GM18858 (cell line): ENCODE measurements around the gene DGKI.

Experiments used
- ATAC-seq: cut with Tn5 transposase; IDR thresholded peaks from one replicate; pipeline ENCODE4 v1.9.1; 2021; ENCODE audit not compliant: unreplicated experiment

Gene DGKI

DNA sequence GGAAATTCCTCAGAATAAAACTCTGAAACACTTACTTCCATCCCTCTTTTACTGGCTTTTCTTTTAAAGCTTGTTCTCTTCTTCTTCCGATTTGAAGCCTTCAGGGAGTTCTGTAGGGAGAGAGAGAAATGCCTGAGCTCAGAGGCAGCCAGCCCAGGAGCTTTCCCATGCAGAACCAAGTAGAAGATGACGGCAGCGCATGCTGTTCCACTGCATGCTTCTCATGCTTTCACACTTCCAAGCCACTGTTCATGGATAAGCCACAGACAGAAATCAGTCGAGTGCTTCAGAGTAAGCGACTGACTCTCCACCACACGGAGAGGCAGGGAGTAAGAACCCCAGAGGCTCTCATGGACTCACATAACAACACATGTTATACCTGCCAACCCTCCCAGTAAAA is 237.3 kb downstream of the DGKI start:
- ATAC-seq: no peak

DNA sequence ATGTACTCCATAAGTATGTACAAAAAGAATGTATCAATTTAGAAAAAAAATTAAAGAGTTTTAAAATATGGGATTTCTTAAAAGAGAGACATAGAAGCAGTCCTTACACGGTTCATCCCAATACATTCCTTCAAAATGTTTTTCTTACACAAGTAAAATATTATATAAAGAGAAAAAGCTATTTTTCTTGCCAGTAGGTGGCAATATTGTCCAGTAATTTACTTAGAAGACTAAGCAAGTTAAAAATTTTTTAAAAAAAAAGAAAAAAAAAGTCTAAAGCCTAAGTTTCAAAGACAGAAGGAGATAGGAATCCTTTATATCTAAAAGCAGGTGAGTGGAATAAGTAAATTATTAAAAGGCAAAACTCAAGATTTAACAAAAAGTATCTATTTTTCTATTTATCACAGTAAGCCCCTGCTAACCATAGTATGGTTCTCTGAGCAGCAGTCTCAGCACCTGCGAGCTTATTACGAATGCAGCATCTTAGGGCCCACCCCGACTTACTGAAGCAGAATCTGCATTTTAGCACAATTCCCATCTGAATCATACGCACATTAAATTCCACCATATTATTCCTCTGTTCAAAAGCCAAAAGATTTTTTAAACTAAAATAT is 240.6 kb downstream of the DGKI start:
- no peak for ATAC-seq

DNA sequence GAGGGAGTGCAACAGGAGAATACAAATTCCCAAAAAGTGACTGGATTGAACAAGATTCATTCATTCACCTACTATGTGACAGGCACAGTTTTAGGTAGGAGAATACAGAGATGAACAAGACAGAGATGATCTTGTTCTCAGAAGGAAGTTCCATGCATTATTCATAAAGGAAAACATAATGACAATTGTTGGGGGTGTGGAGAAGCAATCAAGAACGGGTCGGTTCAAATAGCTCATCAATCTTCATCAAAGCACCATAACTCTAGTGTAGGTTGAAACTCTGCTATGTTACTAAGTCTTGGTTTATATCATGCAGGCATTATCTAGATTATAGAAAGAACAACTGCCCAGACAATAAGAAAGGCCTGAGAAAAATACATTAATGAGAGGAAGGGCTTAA is 243.7 kb downstream of the DGKI start:
- no peak for ATAC-seq

DNA sequence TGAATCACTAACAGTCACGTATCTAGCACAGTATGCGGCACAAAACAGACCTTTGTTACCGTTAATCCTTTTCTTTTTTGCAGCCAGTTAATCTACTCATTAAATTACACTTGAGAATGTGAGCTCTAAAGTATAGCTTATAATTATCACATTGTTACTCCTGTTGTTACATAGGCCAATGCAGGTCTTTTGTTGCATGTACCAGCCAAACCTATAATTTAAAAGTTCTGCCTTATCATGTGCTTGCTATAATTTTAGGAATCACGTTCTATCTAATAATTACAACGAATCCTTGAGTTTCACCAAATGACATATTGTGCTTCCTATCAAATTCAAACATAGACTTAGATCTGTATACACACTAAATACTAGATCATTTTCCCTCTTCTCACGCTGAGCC is 245.1 kb downstream of the DGKI start:
- ATAC-seq: no peak

DNA sequence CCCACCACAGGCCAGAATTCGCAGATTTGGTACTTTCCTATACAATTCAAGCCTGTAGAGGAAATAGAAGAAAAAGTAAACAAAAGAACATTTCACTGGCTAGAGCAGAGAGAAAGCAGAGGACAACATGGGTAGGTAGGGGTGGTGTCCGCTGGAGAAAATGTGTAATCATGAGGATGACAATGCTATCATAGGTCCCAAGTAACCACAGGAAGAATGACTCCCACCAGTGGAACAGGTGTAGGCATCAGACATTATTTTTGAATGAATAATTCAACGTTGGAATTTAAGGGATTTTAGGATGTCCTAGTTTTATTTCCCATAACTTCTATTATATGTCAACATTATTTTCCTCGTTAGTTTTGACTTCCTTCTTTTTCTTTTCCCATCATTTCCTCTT is 248.9 kb downstream of the DGKI start:
- ATAC-seq: no peak

DNA sequence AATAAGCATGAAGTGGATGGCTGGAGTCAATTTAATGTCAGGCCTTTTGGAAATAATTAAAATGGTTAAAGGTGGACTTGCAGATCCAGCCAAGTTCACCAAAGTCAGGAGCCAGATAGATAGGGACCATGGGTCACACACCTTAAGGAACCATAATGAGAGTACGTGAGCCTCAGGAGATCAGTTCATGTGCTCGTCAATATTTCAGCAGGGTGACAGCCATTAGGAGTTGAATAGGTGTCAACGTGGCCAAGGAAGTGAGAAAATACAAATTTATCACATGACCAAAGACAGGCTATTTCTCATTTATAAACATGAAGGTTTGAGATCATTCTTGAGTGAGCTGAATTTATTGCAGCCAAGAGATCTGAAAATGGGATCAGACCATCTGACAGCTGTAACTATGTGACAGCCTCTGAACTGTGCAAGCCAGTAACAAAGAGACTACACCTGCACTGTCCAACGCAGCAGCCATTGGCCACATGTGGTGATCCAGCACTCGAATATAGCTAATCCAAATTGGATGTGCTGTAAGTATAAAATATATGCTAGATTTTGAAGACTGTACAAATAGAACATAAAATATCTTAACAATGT is 253.6 kb downstream of the DGKI start:
- no peak for ATAC-seq

DNA sequence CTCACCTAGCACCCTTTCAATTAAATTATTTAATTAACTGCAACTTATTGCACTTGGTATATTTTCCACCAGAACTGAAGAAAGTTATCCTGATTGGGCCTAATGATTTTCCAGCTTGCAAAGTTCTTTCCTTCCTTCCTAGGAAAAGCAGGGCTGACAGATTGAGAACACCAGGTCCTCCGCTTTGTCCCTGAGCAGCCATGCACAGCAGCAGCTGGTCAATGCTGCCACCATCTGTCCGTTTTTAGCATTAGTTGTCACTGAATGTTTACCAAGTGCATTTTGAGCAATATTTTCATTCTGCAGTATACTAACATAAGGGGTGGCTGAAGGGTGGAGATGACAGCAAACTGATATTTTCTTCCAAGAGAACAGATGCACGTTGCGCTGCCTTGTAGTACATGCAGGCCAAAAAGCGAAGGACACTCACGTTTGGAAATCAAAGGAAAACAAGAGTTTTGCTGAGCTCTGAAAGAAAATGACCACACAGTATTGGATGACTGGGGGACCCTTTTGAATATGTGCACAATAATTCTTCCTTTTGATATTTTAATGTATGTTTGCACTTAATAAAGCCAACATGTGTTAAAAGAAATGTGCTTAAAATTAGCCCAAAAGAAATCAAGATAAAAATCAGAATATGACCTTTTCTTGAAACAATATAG is 254.4 kb downstream of the DGKI start:
- peak; percentile 62 for ATAC-seq

DNA sequence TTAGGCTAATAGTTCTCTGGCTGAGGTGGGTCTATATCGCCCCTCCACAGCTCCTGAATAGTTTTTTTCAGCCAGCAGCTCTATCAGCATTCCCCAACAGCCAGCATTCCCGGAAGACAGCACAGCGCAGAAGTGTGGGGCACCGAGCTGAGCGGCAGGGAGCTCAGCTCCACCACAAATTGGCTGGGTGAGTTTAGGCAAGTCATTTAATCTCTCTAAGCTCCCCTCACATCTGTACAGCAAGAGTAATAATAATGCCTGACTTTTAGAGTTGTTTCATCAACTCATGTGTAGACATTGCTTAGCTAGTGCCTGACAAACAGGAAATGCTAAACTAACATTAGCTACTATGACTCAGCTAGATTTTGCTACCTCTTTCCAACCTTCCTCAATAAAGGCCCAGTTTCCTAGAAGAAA is 255.3 kb downstream of the DGKI start:
- no peak for ATAC-seq

DNA sequence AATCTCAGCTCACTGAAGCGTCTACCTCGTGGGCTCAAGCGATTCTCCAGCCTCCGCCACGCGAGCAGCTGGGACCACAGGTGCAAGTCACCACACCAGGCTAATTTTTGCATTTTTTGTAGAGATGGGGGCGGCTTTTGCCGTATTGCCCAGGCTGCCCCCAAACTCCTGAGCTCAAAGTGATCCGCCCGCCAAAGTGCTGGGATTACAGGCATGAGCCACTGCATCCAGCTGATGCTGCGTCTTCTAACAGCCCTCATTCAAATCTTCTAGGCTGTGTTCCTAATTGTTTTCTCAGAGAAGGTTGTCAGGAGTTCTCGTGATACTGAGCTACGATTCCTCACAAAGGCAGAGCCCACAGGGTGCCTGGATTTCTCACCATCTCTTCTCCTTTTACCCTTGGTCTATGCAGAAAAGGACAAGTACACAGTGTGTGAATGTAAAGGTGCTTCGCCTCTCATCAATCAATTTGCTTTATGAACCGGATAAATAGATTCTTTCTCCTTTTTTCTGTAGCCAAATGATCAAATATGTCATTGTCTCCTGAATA is 255.9 kb downstream of the DGKI start:
- no peak for ATAC-seq

DNA sequence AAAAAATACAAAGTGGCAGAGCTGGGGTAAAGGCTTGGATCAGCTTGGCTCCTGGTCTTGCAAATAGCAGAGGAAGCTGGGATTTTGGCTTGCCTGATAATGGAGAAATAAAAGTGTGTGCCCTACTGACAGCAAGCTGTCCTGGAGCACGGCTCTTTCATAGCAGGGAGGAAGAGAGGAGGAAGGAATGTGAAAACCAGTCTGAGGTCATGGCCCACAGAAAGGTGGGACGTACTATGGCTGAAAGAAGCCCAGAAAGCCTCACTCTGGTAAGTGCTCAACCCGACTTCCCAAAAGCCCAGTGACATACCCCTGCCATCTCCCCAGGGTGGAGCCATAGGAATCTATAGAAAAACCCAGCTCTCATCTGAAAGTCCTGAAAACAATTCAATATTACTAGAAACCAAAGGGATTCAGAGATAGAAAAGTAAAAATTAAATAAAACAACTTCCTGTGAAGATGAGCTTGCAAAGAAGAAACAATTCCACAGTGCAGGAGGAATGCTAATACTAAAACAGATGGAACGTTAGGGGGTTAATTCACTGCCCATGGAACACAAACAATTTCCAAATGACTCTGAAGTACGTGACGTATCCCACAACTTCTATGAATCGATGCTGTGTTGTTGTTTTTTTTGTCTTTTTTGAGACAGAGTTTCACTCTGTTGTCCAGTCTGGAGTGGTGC is 256.6 kb downstream of the DGKI start:
- no peak for ATAC-seq

DNA sequence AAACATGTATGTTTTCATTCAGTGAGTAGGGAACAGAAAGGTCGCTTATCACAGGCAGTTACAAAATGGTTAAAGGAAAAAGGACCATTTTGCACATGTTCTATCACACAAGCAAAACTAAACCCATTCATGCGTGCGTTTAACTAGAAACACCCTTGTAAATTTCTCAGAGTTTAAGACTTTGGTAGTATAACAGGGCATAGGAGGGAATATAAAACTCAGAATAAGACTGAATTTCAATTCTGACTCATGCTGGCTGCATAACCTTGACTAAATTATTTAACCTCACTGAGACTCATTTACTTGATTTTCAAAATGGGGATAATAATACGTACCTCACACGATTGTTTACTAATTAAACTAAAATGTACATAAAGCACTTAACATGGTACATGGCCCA is 259.4 kb downstream of the DGKI start:
- no peak for ATAC-seq

DNA sequence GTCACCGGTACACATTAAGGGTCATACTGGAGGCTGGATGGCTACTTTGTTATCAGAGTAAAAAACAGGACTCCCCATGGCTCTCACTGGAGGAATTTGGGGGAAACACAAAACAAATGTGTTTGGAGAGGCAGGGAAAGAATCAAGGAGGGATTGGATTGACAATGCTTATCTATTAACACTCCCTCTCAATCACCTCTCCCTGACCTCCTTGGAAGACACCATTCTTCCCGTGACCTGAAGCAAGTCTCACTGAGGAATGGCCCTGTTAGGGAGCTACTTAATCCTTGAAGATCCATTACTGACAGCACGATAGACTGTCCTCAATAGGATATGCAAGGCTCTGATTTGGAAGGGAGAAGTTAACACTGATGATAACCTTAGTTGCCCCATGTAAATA is 261.2 kb downstream of the DGKI start:
- ATAC-seq: no peak

DNA sequence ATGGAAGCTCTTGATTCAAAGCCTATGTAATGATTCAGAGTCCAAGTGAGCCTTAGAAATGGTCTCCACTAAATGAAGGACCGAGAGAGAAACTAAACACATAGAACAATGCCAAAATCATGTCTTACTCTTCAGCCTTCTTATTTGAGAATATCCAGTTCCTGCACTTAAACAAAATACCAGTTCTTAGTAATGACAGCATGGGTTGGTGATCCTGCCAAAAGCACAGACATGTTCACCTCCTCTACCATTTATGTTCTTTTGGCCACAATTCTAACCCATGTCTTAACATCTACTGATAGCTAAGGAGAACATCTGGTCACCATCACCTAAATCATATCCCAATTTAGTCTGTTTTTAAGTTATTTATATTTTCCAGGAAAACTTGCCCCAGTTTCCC is 263.6 kb downstream of the DGKI start:
- no peak for ATAC-seq

DNA sequence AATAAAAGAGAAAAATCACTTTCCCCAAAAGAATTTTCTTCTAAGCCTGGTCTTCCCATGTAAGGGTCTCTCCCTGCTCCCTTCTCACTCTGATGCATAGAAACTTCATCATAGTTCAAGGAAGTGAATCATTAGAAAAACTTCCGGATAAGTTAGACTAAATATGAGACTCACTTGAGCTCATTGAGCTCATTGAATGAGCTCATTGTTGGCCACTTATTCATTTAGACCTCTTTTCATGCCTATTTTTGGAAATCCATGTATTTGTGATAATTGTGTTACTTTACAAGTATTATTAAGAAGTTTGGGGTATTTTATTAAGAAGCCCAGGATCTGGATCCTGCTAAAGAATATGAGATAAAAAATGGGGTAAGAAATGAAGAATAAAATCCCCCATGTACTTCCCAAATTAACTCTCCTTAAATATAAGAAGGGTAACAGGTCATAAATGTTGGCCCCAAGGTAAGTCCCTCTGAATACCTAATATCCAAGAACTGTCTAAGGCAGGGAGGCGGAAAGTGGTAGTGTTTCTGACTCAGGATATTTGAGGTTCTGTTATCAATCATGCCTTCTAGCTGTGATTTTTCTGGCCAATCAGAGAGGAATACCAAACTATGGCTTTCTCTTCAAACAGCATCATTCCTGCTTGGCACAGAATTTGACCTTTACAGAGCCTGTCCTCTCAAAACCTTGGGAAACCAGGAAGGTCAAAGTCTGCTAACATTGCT is 266.7 kb downstream of the DGKI start:
- no peak for ATAC-seq

DNA sequence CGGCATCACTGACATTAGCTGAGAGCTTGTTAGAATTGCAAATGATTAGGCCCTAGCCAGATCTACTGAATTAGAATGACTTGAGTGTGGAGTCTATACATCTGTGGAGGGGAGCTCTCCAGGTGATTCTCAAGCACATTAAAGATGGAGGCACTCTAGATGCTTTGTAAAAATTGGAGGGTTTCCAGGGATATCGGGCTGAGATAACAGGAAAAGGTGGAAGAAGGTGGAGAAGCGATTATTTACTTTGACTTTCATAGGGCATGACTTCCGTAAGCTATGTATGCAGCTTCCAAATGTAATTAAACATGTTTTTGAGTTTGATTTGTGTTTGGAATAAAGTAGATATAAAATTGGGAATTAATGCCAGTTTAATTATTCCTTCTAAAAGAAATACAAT is 268.2 kb downstream of the DGKI start:
- ATAC-seq: no peak

DNA sequence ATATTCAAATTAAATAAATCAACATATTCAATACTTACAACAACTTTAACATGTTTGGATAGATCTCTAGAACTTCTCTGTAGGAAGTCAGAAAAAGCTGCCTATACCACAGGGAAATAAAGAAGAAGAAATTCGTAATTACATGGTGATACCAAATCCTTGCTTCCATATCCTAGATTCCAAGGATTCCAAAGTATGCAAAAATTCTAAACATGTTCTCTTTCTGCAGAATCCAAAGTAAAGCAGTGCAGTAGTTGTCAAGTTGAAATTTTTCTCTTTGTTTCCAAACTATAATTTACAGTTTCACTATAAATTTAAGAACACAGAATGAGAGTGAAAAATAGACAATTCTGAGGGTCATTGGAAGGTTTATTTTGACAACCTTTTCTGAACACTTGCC is 269.6 kb downstream of the DGKI start:
- ATAC-seq: no peak

DNA sequence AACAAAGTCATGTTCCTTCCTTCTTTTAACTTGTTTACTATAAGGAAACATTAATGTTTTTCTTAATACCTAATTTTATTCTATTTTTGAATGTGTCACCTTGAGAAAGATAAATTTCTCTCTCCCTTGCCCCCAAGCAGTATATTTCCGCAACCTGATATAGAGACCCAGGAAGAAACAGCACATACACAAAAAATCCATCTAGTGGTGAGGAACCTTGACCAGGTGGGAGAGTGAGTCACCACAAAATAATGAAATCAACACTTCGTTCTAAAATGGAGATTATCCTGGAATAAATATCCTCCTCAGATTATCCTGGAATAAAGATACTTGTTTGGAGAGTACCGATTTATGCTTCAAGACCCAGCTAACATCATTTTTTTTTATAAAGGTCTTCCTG is 270.3 kb downstream of the DGKI start:
- ATAC-seq: no peak

DNA sequence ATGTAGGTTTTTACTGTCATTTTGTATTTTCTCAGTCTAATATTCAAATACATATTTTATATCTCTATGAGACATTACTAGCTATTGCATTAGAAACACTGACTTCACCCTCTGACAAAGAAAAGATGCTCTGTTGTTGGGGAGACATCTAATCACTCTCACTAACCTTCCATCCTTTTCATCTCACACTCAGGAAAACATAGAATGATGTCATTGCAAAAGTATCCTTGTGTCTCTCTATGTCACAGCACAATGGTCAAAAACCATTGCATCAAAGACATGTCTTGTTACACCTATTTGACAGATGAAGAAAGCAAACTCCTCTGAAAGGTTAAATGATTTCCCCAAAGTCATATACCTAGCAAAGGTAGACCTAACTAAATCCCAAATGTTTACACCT is 272.0 kb downstream of the DGKI start:
- ATAC-seq: no peak

DNA sequence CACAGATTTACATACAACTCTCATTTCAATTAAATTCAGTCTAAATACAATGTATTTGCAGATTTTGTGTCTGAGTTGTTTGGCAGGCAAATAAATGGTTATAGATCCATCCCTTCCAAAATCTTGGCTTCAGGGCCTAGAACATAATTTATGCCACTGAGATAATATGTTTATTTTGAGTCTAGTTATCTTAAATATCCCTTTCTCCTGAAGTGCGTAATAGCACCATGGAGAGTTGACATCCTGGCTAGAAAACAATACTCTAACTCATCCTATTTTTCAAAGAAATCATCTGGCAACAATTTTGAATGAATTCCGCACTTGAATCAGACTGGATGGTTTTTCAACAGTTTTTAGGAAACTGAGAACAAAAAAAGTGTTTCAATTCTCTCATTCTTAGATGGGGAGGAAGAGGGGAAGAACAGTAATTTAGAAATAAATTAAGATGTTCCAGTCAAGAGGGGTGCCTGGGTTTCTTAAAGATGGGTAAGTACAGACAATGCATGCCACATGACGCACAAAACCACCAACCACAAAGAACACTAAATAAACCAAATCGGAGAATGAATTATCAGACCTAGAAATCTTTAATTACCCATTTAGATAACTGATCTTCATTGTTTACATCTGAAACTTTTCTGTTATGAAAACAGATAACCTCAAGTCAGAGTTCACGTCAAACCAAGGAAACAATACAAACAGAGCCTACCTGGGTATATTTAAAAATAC is 274.6 kb downstream of the DGKI start:
- ATAC-seq: no peak

DNA sequence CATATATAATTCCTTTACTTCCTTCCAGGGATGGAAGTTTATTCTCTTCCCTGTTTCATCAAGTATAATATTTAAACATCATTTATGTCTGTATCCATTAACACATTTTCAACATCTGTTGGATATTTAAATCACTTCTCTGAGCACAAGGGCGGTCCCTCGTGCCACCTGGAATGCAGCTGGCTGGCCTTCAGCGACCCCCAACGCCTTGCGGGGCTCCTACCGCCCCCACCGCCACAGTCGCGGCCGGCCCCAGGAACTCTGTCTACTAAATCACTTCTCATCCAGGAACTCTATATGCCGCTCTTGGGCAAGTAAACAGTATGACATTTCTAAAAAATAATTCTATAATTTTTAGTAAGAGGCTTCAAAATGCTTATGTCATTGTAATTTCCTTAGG is 282.1 kb downstream of the DGKI start:
- no peak for ATAC-seq

DNA sequence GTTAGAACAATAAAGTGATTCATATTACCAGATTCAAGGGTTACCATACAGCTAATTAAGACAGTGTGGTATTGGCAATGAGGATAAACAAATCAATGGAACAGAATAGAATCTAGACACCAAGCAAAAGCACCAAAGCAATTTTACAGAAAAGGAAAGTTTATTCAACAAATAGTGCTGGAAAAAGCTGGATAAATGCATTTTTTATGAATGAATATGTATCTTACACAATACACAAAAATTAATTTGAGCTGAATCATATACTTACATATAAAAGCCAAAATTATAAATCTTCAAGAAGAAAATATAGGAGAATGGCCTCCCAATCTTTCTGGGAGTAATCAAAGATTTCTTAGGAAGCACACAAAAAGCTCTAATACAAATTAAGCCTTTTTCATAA is 282.8 kb downstream of the DGKI start:
- no peak for ATAC-seq
